Activated T-cell treated with anti-CD3 and anti-CD28 coated beads, Interleukin-2, amount 50 U/mL, for 72 hours (primary cell): Measurements from ENCODE around the gene EFHC2. TPM values are rescaled to one million over a fixed set of nuclear protein-coding genes. Genes with fewer than 3 reads are reported as not detected.

Experiments
- ATAC-seq, 2 donors: fragments of 150-1000 bp; cut with Tn5 transposase; replicated peaks in 1 of 2; 2 replicates each; pipeline ENCODE4 v1.10.0; 2021; ENCODE audit warnings: moderate library complexity in 2 of 2, mild to moderate bottlenecking in 1 of 2
- DNase-seq, 2 donors: peaks; one replicate each; pipeline ENCODE4 v3.0.0; 2021 to 2022; ENCODE audit warnings: mixed read lengths in 1 of 2
- H3K27ac Mint-ChIP-seq: one replicate; pipeline ENCODE4 v1.8.0; 2022; ENCODE audit warnings: mild to moderate bottlenecking, moderate library complexity, mixed read lengths
- H3K27me3 Mint-ChIP-seq: one replicate; pipeline ENCODE4 v1.8.0; 2022; ENCODE audit warnings: low read depth, mixed read lengths
- H3K36me3 Mint-ChIP-seq, 2 donors: one replicate each; pipeline ENCODE4 v1.8.0; 2022; ENCODE audit warnings: mixed read lengths in 2 of 2, mild to moderate bottlenecking in 1 of 2; ENCODE audit not compliant: insufficient read depth in 2 of 2
- H3K4me1 Mint-ChIP-seq: one replicate; pipeline ENCODE4 v1.8.0; 2022; ENCODE audit warnings: low read depth, mixed read lengths
- H3K4me3 Mint-ChIP-seq, 2 donors: one replicate each; pipeline ENCODE4 v1.8.0; 2022; ENCODE audit warnings: mild to moderate bottlenecking in 2 of 2, mixed read lengths in 2 of 2, moderate library complexity in 2 of 2
- H3K9me3 Mint-ChIP-seq, 2 donors: one replicate each; pipeline ENCODE4 v1.8.0; 2022; ENCODE audit warnings: mixed read lengths in 2 of 2
- total RNA-seq, 2 donors: library from RNA; stranded (reverse); gene quantifications; one replicate each; pipeline ENCODE4 v1.2.3, GENCODE V29; 2022

Gene EFHC2
- total RNA-seq, 2 donors from 2014 or later, result 0.53 to 0.79 TPM

DNA sequence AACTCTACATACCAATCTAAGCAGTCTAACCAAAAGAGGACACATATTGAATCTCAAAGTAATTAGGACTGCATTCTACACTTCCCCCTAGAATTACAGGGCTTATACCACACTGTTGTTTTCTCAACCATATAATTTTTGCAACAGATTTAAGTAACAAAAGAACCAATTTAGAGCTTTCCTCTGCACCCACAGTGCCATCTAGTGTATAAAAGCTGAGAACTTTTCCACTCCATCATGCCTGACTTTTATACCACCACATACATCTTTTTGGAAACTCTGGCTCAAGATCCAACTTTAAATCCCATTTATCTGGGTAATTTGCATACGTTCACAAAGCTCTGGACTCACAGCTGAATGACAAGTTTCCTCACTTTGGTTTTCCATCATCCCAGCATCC lies 99.5 kb downstream of the EFHC2 start:
- no peaks in the 10 kb centered on the region for H3K9me3 Mint-ChIP-seq
- H3K27me3 Mint-ChIP-seq, result peaks cover 13% of the 10 kb centered on the region
- no peak overlapping the region for H3K4me3 Mint-ChIP-seq
- H3K4me1 Mint-ChIP-seq, result peaks cover 27% of the 10 kb centered on the region
- no peak overlapping the region for H3K27ac Mint-ChIP-seq
- DNase-seq (no peak), ATAC-seq (no peak)
- no peaks in the 10 kb centered on the region for H3K36me3 Mint-ChIP-seq

DNA sequence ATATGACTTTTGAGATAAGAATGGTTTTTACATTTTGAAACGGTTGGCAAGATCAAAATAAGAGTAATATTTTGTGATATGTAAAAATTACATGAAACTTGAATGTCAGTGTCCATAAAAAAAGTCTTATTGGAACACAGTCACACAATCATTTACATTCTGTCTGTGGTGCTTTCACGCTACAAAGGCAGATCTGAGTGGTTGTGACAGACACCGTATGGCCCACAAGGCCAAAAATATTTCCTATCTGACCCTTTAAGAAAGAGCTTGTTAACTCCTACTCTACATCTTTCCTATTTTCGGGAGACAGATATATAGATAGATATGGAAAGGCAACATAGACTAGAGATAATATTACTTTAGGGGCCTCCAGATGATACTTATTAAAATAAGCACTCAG lies 101.9 kb downstream of the EFHC2 start:
- no peak overlapping the region for H3K4me3 Mint-ChIP-seq
- DNase-seq, result no peak
- peaks cover 27% of the 10 kb centered on the region for H3K4me1 Mint-ChIP-seq
- H3K36me3 Mint-ChIP-seq, result no peaks in the 10 kb centered on the region
- no peaks in the 10 kb centered on the region for H3K9me3 Mint-ChIP-seq
- ATAC-seq, result no peak
- no peak overlapping the region for H3K27ac Mint-ChIP-seq
- H3K27me3 Mint-ChIP-seq, result peaks cover 22% of the 10 kb centered on the region

DNA sequence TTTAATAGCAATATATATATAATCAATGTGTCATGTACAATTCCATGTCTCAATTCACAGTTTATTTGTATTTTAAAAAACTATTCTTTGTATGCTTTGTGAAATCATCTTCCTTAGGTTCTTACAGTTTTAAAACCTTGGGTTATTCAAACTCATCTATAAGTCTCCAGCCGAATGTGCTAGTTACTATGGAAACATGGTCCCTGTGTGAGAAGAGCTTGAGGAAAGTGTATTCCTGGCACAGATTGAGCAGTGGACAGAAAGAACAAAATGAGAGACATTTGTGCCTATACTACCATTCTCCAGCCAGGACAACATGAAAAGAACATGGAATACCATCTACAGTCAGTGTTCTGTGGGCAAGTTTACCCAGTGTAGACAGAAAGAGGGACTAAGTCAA lies 103.4 kb downstream of the EFHC2 start:
- Mint-ChIP-seq H3K4me3 (no peak overlapping the region), H3K27ac (no peak overlapping the region), H3K4me1 (peaks cover 13% of the 10 kb centered on the region), H3K36me3 (no peaks in the 10 kb centered on the region), H3K27me3 (peaks cover 21% of the 10 kb centered on the region), H3K9me3 (no peaks in the 10 kb centered on the region)
- DNase-seq (no peak), ATAC-seq (no peak)

DNA sequence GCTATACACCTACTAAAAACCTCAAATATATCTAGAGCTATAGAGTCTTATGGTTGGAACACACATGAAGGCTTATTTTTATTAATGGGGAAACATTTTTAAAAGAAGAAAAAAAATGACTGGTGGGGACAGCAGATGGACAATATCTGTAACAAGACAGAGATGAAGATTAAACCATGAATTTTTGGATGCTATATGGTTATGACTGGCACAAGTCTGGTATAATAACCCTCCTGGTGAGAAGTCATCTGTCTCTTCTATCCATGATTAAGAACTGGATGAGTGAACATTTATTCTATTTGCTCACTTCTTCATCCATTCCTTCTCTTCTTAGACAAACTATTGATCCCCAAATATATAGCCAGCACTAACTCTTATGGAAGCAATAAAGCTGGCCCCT lies 104.4 kb downstream of the EFHC2 start:
- H3K27me3 Mint-ChIP-seq, result peaks cover 11% of the 10 kb centered on the region
- no peak overlapping the region for H3K27ac Mint-ChIP-seq

DNA sequence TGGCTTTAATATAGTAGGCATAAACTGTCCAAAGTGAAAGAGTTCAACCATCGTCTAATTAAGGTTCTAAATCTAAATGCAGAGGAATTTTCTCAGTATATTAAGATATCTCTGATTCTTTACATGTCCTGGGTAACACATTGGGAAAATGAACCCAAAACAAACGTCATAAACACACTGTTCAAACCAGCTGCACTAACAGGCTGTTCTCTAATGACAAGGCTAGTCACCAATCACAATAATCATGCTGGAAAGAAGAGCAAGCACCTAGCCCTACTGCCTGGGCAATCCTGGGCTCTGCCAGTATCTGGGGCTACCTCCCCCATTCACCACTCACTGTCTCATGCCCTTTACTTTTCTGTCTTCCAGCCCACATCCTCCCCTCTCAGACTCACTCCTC lies 107.9 kb downstream of the EFHC2 start:
- DNase-seq (no peak), ATAC-seq (no peak)
- H3K4me1 Mint-ChIP-seq, result no peaks in the 10 kb centered on the region
- H3K9me3 Mint-ChIP-seq, result no peaks in the 10 kb centered on the region
- no peak overlapping the region for H3K4me3 Mint-ChIP-seq
- H3K36me3 Mint-ChIP-seq, result no peaks in the 10 kb centered on the region
- H3K27ac Mint-ChIP-seq, result no peak overlapping the region
- peaks cover 14% of the 10 kb centered on the region for H3K27me3 Mint-ChIP-seq

More for the DNA sequence above, 104.4 kb downstream of the EFHC2 start:
- no peak overlapping the region for H3K4me3 Mint-ChIP-seq
- ATAC-seq, result no peak
- H3K36me3 Mint-ChIP-seq, result no peaks in the 10 kb centered on the region
- DNase-seq, result no peak
- H3K9me3 Mint-ChIP-seq, result no peaks in the 10 kb centered on the region
- peaks cover 5% of the 10 kb centered on the region for H3K4me1 Mint-ChIP-seq

DNA sequence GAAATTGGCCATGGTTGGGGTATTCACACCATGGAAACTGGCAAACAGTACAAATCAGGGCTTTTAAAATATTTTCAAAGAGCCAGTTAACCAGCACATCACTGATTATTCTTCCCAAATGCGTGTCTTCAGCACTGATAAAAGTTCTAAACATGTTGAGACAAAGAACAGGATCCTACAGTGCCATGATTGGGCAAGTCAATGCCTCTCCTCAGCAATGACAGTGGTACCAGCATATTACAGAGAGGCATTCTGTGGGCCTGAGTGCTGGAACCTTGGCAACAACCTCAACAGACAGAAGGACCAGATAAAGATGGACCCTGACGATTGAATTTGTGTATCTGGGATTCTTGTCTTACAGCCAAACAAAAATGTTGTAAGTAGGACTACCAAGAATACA lies 108.9 kb downstream of the EFHC2 start:
- no peaks in the 10 kb centered on the region for H3K4me1 Mint-ChIP-seq
- DNase-seq (no peak), ATAC-seq (no peak)
- H3K4me3 Mint-ChIP-seq, result no peak overlapping the region
- no peaks in the 10 kb centered on the region for H3K9me3 Mint-ChIP-seq
- H3K36me3 Mint-ChIP-seq, result no peaks in the 10 kb centered on the region
- H3K27me3 Mint-ChIP-seq, result peaks cover 14% of the 10 kb centered on the region
- H3K27ac Mint-ChIP-seq, result no peak overlapping the region

DNA sequence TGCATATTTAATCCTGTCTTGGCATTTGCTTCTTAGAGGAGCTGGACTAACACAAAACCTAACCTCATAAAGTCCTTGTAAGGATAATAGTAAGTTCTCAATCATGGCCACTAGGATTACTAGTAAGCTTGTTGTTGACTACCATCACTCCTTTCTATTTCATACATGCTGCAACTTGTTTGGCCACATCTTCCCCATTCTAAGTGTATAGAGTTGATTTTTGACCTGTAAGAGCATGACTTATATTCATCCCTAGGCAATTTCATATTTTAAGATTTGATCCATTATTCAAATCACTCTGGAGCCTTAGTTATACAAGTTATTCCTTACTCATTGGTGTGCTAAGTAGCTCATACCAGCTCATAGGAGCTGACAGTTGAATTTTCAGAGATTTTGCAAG lies 109.4 kb downstream of the EFHC2 start:
- DNase-seq (no peak), ATAC-seq (no peak)
- Mint-ChIP-seq H3K27me3 (peaks cover 14% of the 10 kb centered on the region), H3K4me1 (no peaks in the 10 kb centered on the region), H3K36me3 (no peaks in the 10 kb centered on the region), H3K9me3 (no peaks in the 10 kb centered on the region), H3K27ac (no peak overlapping the region), H3K4me3 (no peak overlapping the region)

DNA sequence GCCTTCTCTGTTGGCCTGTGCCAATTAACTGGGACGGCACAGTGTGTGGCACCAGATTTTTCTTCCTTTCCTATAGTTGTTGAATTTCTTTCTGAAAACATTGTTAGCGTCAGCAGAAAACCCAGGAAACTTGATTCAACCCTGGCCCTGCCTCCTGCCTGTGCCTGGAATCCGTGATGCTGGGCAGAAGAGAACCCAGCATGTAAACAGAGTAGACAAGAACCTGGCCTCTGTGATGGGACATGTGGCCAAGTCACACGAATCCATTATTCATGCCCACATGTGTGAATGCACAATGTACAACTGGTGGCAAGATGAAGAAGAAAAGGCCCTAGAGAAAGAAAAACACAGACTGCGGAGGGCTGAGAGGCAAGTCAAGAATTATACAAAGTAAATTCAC lies 111.4 kb downstream of the EFHC2 start:
- ATAC-seq, result no peak
- no peaks in the 10 kb centered on the region for H3K9me3 Mint-ChIP-seq

DNA sequence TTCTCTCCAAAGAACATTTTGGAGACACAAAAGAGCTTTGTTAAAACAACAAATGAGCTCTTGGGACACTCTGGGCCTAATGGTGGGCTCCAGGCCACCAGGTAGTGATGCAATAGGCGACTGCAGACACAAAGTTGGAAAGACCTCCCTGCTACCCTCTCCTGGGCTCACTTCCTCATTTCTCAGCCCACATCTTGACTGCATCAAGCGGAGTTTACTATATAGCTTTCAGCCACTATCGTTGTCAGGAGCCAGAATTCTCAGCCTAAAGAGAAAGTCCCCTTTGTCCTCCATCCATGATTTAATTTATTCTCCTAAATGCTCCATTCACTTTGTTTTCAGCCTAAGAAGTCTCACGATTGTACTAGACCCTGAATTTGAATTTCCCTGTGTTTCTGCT lies 114.9 kb downstream of the EFHC2 start:
- no peak overlapping the region for H3K4me3 Mint-ChIP-seq
- no peak overlapping the region for H3K27ac Mint-ChIP-seq
- peaks cover 14% of the 10 kb centered on the region for H3K27me3 Mint-ChIP-seq
- H3K4me1 Mint-ChIP-seq, result peaks cover 14% of the 10 kb centered on the region
- H3K36me3 Mint-ChIP-seq, result no peaks in the 10 kb centered on the region
- ATAC-seq (no peak), DNase-seq (no peak)
- H3K9me3 Mint-ChIP-seq, result no peaks in the 10 kb centered on the region

More for the DNA sequence above, 111.4 kb downstream of the EFHC2 start:
- Mint-ChIP-seq H3K27me3 (peaks cover 5% of the 10 kb centered on the region), H3K4me3 (no peak overlapping the region), H3K27ac (no peak overlapping the region), H3K36me3 (no peaks in the 10 kb centered on the region), H3K4me1 (peaks cover 11% of the 10 kb centered on the region)
- DNase-seq, result no peak

DNA sequence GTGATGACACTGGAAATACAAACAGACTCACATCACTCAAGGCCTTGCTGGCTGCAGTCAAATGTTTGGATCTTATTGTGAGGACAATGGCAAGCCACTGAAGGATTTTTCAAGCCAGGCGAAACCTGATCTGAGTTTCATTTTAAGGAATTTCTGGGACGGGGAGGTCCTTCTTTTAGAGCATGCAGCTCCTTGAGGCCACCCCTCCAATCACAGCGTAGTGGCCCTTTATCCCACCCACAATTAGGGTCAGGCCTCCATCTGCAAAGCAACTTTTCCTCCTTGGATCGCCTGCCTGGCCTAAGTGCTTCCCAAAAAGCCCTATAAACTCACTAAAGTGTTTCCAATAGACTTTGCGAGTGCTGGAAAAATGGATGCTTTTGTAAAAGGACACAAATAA lies 115.5 kb downstream of the EFHC2 start:
- DNase-seq, result no peak
- ATAC-seq, result no peak

DNA sequence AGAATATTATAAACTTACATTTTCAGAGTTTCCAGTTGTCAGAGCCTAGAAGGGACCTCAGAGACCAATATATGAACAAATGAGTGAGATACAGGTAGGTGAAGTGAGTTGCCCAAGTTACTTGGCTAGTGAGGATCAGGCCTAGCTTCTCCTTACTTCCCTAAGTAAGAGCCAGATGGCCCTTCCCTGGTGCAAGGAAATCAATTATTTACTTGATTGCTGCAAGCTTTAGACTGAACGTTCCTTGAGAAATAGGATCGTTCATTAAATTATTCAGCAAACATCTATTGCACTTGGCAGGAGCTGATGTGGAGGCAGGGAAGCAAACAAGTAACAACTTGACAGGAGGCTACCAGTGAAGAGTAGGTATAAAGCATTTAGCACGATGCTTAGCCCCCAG lies 117.8 kb downstream of the EFHC2 start:
- H3K27me3 Mint-ChIP-seq, result peaks cover 16% of the 10 kb centered on the region
- no peak overlapping the region for H3K4me3 Mint-ChIP-seq
- no peak for DNase-seq
- H3K27ac Mint-ChIP-seq, result no peak overlapping the region
- no peaks in the 10 kb centered on the region for H3K36me3 Mint-ChIP-seq
- no peak for ATAC-seq
- peaks cover 14% of the 10 kb centered on the region for H3K4me1 Mint-ChIP-seq
- no peaks in the 10 kb centered on the region for H3K9me3 Mint-ChIP-seq

More for the DNA sequence above, 115.5 kb downstream of the EFHC2 start:
- H3K36me3 Mint-ChIP-seq, result no peaks in the 10 kb centered on the region
- H3K27ac Mint-ChIP-seq, result no peak overlapping the region
- peaks cover 14% of the 10 kb centered on the region for H3K4me1 Mint-ChIP-seq
- no peak overlapping the region for H3K4me3 Mint-ChIP-seq
- peaks cover 20% of the 10 kb centered on the region for H3K27me3 Mint-ChIP-seq
- no peaks in the 10 kb centered on the region for H3K9me3 Mint-ChIP-seq

DNA sequence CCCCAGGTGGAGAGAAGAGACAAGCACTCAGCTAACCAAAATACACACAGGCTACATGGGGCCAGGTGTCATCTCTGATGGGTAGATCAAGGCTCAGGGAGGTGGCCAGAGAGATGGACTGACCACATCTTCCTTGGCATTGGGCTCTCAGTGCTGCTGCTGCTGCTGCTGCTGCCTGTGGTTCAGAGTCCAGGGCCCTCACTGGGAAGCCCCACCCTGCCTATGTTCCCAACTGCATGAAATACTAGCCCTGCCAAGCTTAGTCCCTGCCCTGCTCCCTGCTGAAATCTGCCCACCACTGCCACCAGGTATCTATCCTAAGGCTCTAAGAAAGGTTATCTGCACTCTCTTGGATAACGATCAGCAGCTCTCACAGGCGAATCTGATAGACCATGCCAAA lies 118.7 kb downstream of the EFHC2 start:
- DNase-seq (no peak), ATAC-seq (no peak)
- Mint-ChIP-seq H3K36me3 (no peaks in the 10 kb centered on the region), H3K27ac (no peak overlapping the region), H3K27me3 (peaks cover 16% of the 10 kb centered on the region), H3K4me1 (peaks cover 14% of the 10 kb centered on the region), H3K4me3 (no peak overlapping the region), H3K9me3 (no peaks in the 10 kb centered on the region)

DNA sequence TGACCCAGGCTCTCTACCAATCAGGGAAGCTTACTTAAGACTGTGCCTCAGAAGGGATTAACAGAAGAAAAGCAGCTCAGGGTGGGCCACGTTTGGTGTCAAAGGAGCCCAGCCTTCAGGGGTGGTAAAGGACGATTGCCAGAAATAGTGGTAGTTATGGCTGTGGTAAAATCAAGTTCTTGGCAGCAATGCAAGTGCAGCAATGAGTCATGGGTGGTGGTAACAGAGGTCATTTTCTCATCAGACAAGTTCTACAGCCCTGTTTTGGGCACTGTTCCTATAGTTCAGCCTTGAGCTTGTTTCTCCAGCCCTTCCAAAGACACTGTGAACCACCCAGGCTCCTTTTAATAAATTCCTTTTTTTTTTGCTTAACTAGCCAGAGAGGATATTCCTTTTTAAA lies 120.3 kb downstream of the EFHC2 start:
- DNase-seq, result no peak
- Mint-ChIP-seq H3K27me3 (peaks cover 16% of the 10 kb centered on the region), H3K36me3 (no peaks in the 10 kb centered on the region), H3K9me3 (no peaks in the 10 kb centered on the region), H3K27ac (no peak overlapping the region), H3K4me1 (peaks cover 14% of the 10 kb centered on the region), H3K4me3 (no peak overlapping the region)
- ATAC-seq, result no peak

DNA sequence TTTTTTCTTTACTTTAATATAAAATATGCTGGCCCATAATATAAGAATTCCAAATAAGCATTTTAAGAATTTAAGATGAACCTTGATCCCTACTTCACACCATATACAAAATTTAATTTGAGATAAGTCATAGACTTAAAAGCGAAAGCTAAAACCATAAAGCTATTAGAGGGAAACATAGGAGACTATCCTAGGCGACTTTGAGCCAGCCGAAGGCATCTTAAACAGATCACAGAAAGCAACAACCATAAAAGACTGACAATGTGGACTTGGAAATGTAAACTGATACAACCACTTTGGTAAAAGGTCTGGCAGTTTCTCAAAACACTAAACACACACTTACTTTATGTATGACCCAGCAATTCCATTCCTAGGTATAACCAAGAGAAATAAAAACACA lies 125.0 kb downstream of the EFHC2 start:
- Mint-ChIP-seq H3K4me1 (peaks cover 5% of the 10 kb centered on the region), H3K4me3 (no peak overlapping the region)
- no peak for ATAC-seq

More for the DNA sequence above, 125.0 kb downstream of the EFHC2 start:
- H3K9me3 Mint-ChIP-seq, result no peaks in the 10 kb centered on the region
- H3K27me3 Mint-ChIP-seq, result peaks cover 11% of the 10 kb centered on the region
- no peaks in the 10 kb centered on the region for H3K36me3 Mint-ChIP-seq
- no peak for DNase-seq
- H3K27ac Mint-ChIP-seq, result no peak overlapping the region
